HepG2 (cell line): ENCODE measurements around the gene SLBP. TPM values are rescaled to one million over a fixed set of nuclear protein-coding genes. Genes with fewer than 3 reads are reported as not detected.
A peak's percentile ranks its signal among the peaks of the same experiment; 100 is the strongest.

Experiments used
- ATF1 ChIP-seq: IDR thresholded peaks from 2 replicates; pipeline ENCODE4 v1.6.1; 2016; ENCODE audit warnings: mild to moderate bottlenecking, control low read depth
- DPF2 ChIP-seq: sonication (generic); formaldehyde crosslinking; IDR thresholded peaks from 2 replicates; pipeline ENCODE4 v1.4.0; 2020; ENCODE audit warnings: mild to moderate bottlenecking, low read depth, missing genetic modification reagents, borderline replicate concordance
- ESRRA ChIP-seq: sonication (generic); formaldehyde crosslinking; IDR thresholded peaks from 2 replicates; pipeline ENCODE4 v1.5.1; 2020; ENCODE audit warnings: mild to moderate bottlenecking, low read depth, missing genetic modification reagents
- SOX6 ChIP-seq, 2 experiments: fragments of 450-650 bp in 1 of 2; sonication (generic) in 1 of 2; formaldehyde crosslinking in 1 of 2; IDR thresholded peaks; 2 replicates each; pipeline versions ENCODE4 v1.4.0 to v1.6.1; 2017 to 2020; ENCODE audit warnings: antibody characterized with exemption in 1 of 2, mild to moderate bottlenecking in 1 of 2, missing genetic modification reagents in 1 of 2
- YEATS4 ChIP-seq: sonication (generic); formaldehyde crosslinking; IDR thresholded peaks from 2 replicates; pipeline ENCODE4 v1.4.0; 2020; ENCODE audit warnings: missing genetic modification reagents, borderline replicate concordance
- ZBTB21 ChIP-seq: sonication (generic); formaldehyde crosslinking; IDR thresholded peaks from 2 replicates; pipeline ENCODE4 v1.4.0; 2020; ENCODE audit warnings: missing genetic modification reagents
- ZKSCAN5 ChIP-seq: sonication (generic); formaldehyde crosslinking; IDR thresholded peaks from 2 replicates; pipeline ENCODE4 v1.5.1; 2020; ENCODE audit warnings: mild to moderate bottlenecking, missing genetic modification reagents
- ZNF121 ChIP-seq: sonication (generic); formaldehyde crosslinking; IDR thresholded peaks from 2 replicates; pipeline ENCODE4 v1.5.0; 2020; ENCODE audit warnings: mild to moderate bottlenecking, missing genetic modification reagents
- ZNF136 ChIP-seq: sonication (generic); formaldehyde crosslinking; IDR thresholded peaks from 2 replicates; pipeline ENCODE4 v1.8.1; 2022; ENCODE audit warnings: low read depth, mild to moderate bottlenecking, moderate library complexity, missing genetic modification reagents
- ZNF317 ChIP-seq: sonication (generic); formaldehyde crosslinking; IDR thresholded peaks from 2 replicates; pipeline ENCODE4 v1.5.0; 2020; ENCODE audit warnings: mild to moderate bottlenecking, missing genetic modification reagents
- ZNF501 ChIP-seq: sonication (generic); formaldehyde crosslinking; IDR thresholded peaks from 2 replicates; pipeline ENCODE4 v1.5.1; 2020; ENCODE audit warnings: mild to moderate bottlenecking, moderate library complexity, missing genetic modification reagents
- ZNF747 ChIP-seq: sonication (generic); formaldehyde crosslinking; IDR thresholded peaks from 2 replicates; pipeline ENCODE4 v1.8.1; 2023; ENCODE audit warnings: missing genetic modification reagents, mild to moderate bottlenecking, borderline replicate concordance
- ZNF75D ChIP-seq: sonication (generic); formaldehyde crosslinking; IDR thresholded peaks from 2 replicates; pipeline ENCODE4 v1.8.1; 2023; ENCODE audit warnings: missing genetic modification reagents, mild to moderate bottlenecking, borderline replicate concordance
- ZNF761 ChIP-seq: sonication (generic); formaldehyde crosslinking; conservative IDR thresholded peaks from 2 replicates; pipeline ENCODE4 v1.4.0; 2020; ENCODE audit warnings: mild to moderate bottlenecking, missing genetic modification reagents
- ZNF777 ChIP-seq: sonication (generic); formaldehyde crosslinking; IDR thresholded peaks from 2 replicates; pipeline ENCODE4 v1.4.0; 2020; ENCODE audit warnings: missing genetic modification reagents
- polyA plus RNA-seq, 8 experiments: library from polyadenylated mRNA; depleted of rRNA in 3 of 8; stranded (reverse) in 7 of 8; unstranded in 1 of 8; fragments of >200 nt; fragmentation: Illumina TruSeq in 4 of 8; extraction: Trizol in 4 of 8; gene quantifications; 2 replicates each; pipeline versions ENCODE4 v1.2.1 to v1.2.3, GENCODE V29; 2011 to 2016; ENCODE audit warnings: low read depth in 4 of 8, missing spikeins in 1 of 8, mixed read lengths in 1 of 8; ENCODE audit not compliant: insufficient read depth in 1 of 8
- total RNA-seq, 5 experiments: library from RNA; depleted of rRNA; stranded (reverse); fragments of >200 nt; fragmentation: Illumina TruSeq; extraction: Trizol; gene quantifications; 2 replicates each; pipeline ENCODE4 v1.2.3, GENCODE V29; 2016; ENCODE audit warnings: low read depth in 1 of 5
- TF ChIP-seq, protein P1 (sequence below): sonication (generic); formaldehyde crosslinking; IDR thresholded peaks from 2 replicates; pipeline ENCODE4 v1.4.0; 2020; ENCODE audit warnings: missing genetic modification reagents
- TF ChIP-seq, protein P2 (sequence below): sonication (generic); formaldehyde crosslinking; IDR thresholded peaks from 2 replicates; pipeline ENCODE4 v1.8.0; 2022; ENCODE audit warnings: missing genetic modification reagents, mild to moderate bottlenecking, inconsistent platforms, borderline replicate concordance
- TF ChIP-seq, protein P3 (sequence below): sonication (generic); formaldehyde crosslinking; IDR thresholded peaks from 2 replicates; pipeline ENCODE4 v1.5.0; 2020; ENCODE audit warnings: missing genetic modification reagents
- TF ChIP-seq, protein P4 (sequence below): sonication (generic); formaldehyde crosslinking; IDR thresholded peaks from 2 replicates; pipeline ENCODE4 v1.5.0; 2020; ENCODE audit warnings: mild to moderate bottlenecking, missing genetic modification reagents
- TF ChIP-seq, protein P5 (sequence below): sonication (generic); formaldehyde crosslinking; IDR thresholded peaks from 2 replicates; pipeline ENCODE4 v1.5.0; 2020; ENCODE audit warnings: mild to moderate bottlenecking, missing genetic modification reagents, moderate library complexity

SLBP gene
- total and polyA plus RNA-seq, 2 of the 13 experiments (the other 11 are each of a cell fraction or from before 2014, with no cell fraction given) = 43.9 to 104 TPM

DNA sequence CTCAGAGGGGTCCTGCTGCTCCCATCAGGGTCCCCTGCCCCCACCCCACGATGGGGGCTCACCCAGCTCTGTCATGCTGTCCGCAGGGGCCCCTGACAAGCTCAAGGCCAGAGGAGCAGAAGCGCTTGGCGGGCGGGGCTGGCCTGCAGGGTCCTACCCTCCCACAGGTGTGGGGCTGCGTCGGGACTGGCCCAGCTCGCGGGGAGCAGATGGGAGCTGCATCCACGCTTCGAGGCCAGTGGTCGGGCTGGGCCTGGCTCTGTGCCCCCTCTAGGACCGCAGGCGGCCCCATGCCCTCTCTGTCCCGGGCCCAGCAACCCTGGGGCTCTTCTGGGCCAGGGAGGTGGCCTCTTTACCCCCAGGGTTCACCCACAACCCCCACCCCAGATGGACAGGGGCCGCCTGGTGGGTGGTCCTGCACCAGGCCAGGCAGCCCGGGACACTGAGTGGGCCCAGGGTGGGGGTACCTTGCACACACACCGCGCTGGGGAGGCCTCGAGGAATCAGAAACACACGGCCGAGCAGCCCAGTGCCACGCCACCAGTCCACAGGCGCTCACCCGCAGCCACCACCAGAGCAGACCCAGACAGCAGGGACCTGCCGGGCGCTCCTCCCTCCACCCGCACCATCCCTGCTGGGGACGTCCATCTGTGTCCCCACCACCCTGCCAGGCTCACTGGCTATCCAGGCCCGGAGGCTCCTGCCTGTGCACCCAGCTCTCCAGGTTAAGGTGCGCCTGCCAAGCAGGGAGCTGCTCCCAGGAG, 39.2 kb upstream of the SLBP start (continued):
- TF ChIP-seq, protein P1, sequence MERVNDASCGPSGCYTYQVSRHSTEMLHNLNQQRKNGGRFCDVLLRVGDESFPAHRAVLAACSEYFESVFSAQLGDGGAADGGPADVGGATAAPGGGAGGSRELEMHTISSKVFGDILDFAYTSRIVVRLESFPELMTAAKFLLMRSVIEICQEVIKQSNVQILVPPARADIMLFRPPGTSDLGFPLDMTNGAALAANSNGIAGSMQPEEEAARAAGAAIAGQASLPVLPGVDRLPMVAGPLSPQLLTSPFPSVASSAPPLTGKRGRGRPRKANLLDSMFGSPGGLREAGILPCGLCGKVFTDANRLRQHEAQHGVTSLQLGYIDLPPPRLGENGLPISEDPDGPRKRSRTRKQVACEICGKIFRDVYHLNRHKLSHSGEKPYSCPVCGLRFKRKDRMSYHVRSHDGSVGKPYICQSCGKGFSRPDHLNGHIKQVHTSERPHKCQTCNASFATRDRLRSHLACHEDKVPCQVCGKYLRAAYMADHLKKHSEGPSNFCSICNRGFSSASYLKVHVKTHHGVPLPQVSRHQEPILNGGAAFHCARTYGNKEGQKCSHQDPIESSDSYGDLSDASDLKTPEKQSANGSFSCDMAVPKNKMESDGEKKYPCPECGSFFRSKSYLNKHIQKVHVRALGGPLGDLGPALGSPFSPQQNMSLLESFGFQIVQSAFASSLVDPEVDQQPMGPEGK = peak; percentile 92
- TF ChIP-seq ZKSCAN5 (no peak), DPF2 (CRISPR knock-in tag) (peak; percentile 60), ZNF121 (CRISPR knock-in tag) (peak; percentile 1; the same call in 1 of the 2 replicates), ZNF75D (CRISPR knock-in tag) (no peak), ZBTB21 (CRISPR knock-in tag) (no peak), ESRRA (CRISPR knock-in tag) (no peak), ZNF136 (peak; percentile 70; the same call in 1 of the 2 replicates), ZNF761 (CRISPR knock-in tag) (no peak), YEATS4 (CRISPR knock-in tag) (peak; percentile 3; the same call in 1 of the 2 replicates), SOX6 (IDR thresholded peaks at IDR 0.05) (no peak), SOX6 (CRISPR knock-in tag; IDR thresholded peaks at IDR 0.05) (0 out of 2 replicates have a peak, but pooled peaks have one; percentile 16), ZNF747 (CRISPR knock-in tag) (peak; percentile 16; the same call in 1 of the 2 replicates), ZNF317 (CRISPR knock-in tag) (0 out of 2 replicates have a peak, but pooled peaks have one; percentile 53), ZNF501 (CRISPR knock-in tag) (no peak), ATF1 (CRISPR knock-in tag) (no peak), ZNF777 (CRISPR knock-in tag) (0 out of 2 replicates have a peak, but pooled peaks have one; percentile 25)
- TF ChIP-seq, protein P2, sequence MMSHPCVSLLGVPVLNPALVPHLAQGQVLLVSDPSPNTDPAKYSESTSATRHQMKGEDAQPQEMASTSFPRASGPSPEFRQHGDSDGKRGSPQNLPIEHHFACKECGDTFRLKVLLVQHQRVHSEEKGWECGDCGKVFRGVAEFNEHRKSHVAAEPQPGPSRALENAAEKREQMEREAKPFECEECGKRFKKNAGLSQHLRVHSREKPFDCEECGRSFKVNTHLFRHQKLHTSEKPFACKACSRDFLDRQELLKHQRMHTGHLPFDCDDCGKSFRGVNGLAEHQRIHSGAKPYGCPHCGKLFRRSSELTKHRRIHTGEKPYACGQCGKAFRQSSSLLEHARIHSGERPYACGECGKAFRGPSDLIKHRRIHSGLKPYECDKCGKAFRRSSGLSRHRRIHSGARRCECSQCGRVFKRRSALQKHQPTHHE (CRISPR knock-in tag) = peak; percentile 21; the same call in 1 of the 2 replicates
- TF ChIP-seq, protein P3, sequence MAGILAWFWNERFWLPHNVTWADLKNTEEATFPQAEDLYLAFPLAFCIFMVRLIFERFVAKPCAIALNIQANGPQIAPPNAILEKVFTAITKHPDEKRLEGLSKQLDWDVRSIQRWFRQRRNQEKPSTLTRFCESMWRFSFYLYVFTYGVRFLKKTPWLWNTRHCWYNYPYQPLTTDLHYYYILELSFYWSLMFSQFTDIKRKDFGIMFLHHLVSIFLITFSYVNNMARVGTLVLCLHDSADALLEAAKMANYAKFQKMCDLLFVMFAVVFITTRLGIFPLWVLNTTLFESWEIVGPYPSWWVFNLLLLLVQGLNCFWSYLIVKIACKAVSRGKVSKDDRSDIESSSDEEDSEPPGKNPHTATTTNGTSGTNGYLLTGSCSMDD (CRISPR knock-in tag) = no peak
- TF ChIP-seq, protein P4, sequence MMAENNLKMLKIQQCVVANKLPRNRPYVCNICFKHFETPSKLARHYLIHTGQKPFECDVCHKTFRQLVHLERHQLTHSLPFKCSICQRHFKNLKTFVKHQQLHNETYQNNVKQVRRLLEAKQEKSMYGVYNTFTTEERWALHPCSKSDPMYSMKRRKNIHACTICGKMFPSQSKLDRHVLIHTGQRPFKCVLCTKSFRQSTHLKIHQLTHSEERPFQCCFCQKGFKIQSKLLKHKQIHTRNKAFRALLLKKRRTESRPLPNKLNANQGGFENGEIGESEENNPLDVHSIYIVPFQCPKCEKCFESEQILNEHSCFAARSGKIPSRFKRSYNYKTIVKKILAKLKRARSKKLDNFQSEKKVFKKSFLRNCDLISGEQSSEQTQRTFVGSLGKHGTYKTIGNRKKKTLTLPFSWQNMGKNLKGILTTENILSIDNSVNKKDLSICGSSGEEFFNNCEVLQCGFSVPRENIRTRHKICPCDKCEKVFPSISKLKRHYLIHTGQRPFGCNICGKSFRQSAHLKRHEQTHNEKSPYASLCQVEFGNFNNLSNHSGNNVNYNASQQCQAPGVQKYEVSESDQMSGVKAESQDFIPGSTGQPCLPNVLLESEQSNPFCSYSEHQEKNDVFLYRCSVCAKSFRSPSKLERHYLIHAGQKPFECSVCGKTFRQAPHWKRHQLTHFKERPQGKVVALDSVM = 0 out of 2 replicates have a peak, but pooled peaks have one; percentile 22
- TF ChIP-seq, protein P5, sequence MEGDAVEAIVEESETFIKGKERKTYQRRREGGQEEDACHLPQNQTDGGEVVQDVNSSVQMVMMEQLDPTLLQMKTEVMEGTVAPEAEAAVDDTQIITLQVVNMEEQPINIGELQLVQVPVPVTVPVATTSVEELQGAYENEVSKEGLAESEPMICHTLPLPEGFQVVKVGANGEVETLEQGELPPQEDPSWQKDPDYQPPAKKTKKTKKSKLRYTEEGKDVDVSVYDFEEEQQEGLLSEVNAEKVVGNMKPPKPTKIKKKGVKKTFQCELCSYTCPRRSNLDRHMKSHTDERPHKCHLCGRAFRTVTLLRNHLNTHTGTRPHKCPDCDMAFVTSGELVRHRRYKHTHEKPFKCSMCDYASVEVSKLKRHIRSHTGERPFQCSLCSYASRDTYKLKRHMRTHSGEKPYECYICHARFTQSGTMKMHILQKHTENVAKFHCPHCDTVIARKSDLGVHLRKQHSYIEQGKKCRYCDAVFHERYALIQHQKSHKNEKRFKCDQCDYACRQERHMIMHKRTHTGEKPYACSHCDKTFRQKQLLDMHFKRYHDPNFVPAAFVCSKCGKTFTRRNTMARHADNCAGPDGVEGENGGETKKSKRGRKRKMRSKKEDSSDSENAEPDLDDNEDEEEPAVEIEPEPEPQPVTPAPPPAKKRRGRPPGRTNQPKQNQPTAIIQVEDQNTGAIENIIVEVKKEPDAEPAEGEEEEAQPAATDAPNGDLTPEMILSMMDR (CRISPR knock-in tag) = 0 out of 2 replicates have a peak, but pooled peaks have one; percentile 4
